Fibroblast of the aortic adventitia (primary cell): Measurements from ENCODE around the gene CDH13. TPM values are rescaled to one million over a fixed set of nuclear protein-coding genes. Genes with fewer than 3 reads are reported as not detected.

Experiments
- DNase-seq: peaks from one replicate; pipeline ENCODE4 v3.0.0-alpha.2; 2010; ENCODE audit warnings: low read depth
- H3K4me3 ChIP-seq: 2 replicates; pipeline ENCODE4 v1.5.1; 2011; ENCODE audit warnings: low read depth, mild to moderate bottlenecking, control low read depth, low read length, moderate library complexity
- CTCF ChIP-seq: IDR thresholded peaks from 2 replicates; pipeline ENCODE4 v1.5.1; 2011; ENCODE audit warnings: mild to moderate bottlenecking, low read length, control low read depth, inconsistent platforms; ENCODE audit not compliant: insufficient read depth
- total RNA-seq: library from RNA; depleted of rRNA; stranded (reverse); fragments of >200 nt; gene quantifications from 2 replicates; pipeline ENCODE4 v1.2.3, GENCODE V29; 2012; ENCODE audit warnings: low replicate concordance

CDH13 gene
- total RNA-seq, 1 donor = 55.7 TPM

- no peak for TF ChIP-seq CTCF
- DNase-seq = peak; percentile 16
- no peak overlapping the region for H3K4me3 ChIP-seq
Measured at GRCh38 chr16:83301971-83302370, 675.2 kb downstream of the CDH13 start.

GRCh38 chr16:83302853-83303252 is 676.1 kb downstream of the CDH13 start:
- TF ChIP-seq CTCF = no peak
- no peak overlapping the region for H3K4me3 ChIP-seq
- no peak for DNase-seq

GRCh38 chr16:83305092-83305491 is 678.3 kb downstream of the CDH13 start:
- peak; percentile 65 for DNase-seq
- TF ChIP-seq CTCF = no peak
- H3K4me3 ChIP-seq = no peak overlapping the region

- H3K4me3 ChIP-seq = no peak overlapping the region
- TF ChIP-seq CTCF = no peak
- DNase-seq = no peak
Measured at GRCh38 chr16:83306961-83307593, 680.3 kb downstream of the CDH13 start.

GRCh38 chr16:83307594-83307992 is 680.8 kb downstream of the CDH13 start:
- TF ChIP-seq CTCF = no peak
- no peak overlapping the region for H3K4me3 ChIP-seq
- no peak for DNase-seq

- DNase-seq = peak; percentile 34
- H3K4me3 ChIP-seq = no peak overlapping the region
- TF ChIP-seq CTCF = no peak
Measured at GRCh38 chr16:83308414-83308813, 681.6 kb downstream of the CDH13 start.

GRCh38 chr16:83310816-83311215 is 684.0 kb downstream of the CDH13 start:
- no peak for DNase-seq
- TF ChIP-seq CTCF = no peak
- H3K4me3 ChIP-seq = no peak overlapping the region
